ENCODE results near the gene CDC25C. TPM values are rescaled to one million over a fixed set of nuclear protein-coding genes. Genes with fewer than 3 reads are reported as not detected.

Gene CDC25C
- total RNA-seq, 2 donors from 2014 or later: 14.8 to 30.6 TPM

GRCh38 chr5:138303372-138303771, 28.2 kb downstream of the CDC25C start:
- H3K36me3 ChIP-seq (ENCODE audit: control insufficient read depth, insufficient read depth, low read length): no peaks in the 10 kb centered on the region

GRCh38 chr5:138289296-138289695, 42.3 kb downstream of the CDC25C start:
- H3K4me3 Mint-ChIP-seq: no peak overlapping the region
- H3K9ac ChIP-seq (ENCODE audit: extremely low read depth, low read length, poor library complexity, severe bottlenecking): no peak overlapping the region

More at GRCh38 chr5:138303372-138303771, 28.2 kb downstream of the CDC25C start:
- DNase-seq: no peak
- 77 to 86% methylated on average over 5 to 6 of the region's 6 CpGs for WGBS, 2 experiments (ENCODE audit: insufficient coverage in 1 of 2, insufficient read length in 1 of 2)
- H3K27me3 Mint-ChIP-seq (ENCODE audit: insufficient read depth): no peaks in the 10 kb centered on the region
- no peak overlapping the region for H3K27ac Mint-ChIP-seq
- H3K4me3 Mint-ChIP-seq: no peak overlapping the region
- no peak overlapping the region for H3K4me3 ChIP-seq (ENCODE audit: low read length)
- no peak overlapping the region for H3K9ac ChIP-seq (ENCODE audit: extremely low read depth, low read length, poor library complexity, severe bottlenecking)
- H3K36me3 Mint-ChIP-seq (ENCODE audit: low read depth): peaks cover 22% of the 10 kb centered on the region
- peaks cover 2% of the 10 kb centered on the region for H3K4me1 Mint-ChIP-seq
- H3K27ac ChIP-seq (ENCODE audit: low read depth, low read length): no peak overlapping the region
- H3K4me1 ChIP-seq (ENCODE audit: control insufficient read depth, insufficient read depth, low read length): no peaks in the 10 kb centered on the region
- TF ChIP-seq CTCF (conservative IDR thresholded peaks at IDR 0.05): no peak
- H3K9me3 Mint-ChIP-seq: peaks cover 8% of the 10 kb centered on the region
- H3K27me3 ChIP-seq (ENCODE audit: control insufficient read depth, insufficient read depth, low read length, poor library complexity, severe bottlenecking): no peaks in the 10 kb centered on the region
- no peaks in the 10 kb centered on the region for H3K9me3 ChIP-seq (ENCODE audit: control insufficient read depth, low read length)

GRCh38 chr5:138287246-138287645, 44.4 kb downstream of the CDC25C start:
- WGBS, 2 experiments (ENCODE audit: insufficient coverage in 1 of 2, insufficient read length in 1 of 2): 83 to 94% methylated on average over 1 of the region's 1 CpG
- no peaks in the 10 kb centered on the region for H3K4me1 ChIP-seq (ENCODE audit: control insufficient read depth, insufficient read depth, low read length)
- H3K9ac ChIP-seq (ENCODE audit: extremely low read depth, low read length, poor library complexity, severe bottlenecking): no peak overlapping the region
- H3K9me3 ChIP-seq (ENCODE audit: control insufficient read depth, low read length): no peaks in the 10 kb centered on the region
- Mint-ChIP-seq H3K36me3 (ENCODE audit: low read depth) (peaks cover 17% of the 10 kb centered on the region), H3K4me3 (no peak overlapping the region), H3K4me1 (no peaks in the 10 kb centered on the region), H3K27ac (peak overlapping the region; percentile 7), H3K9me3 (no peaks in the 10 kb centered on the region), H3K27me3 (ENCODE audit: insufficient read depth) (no peaks in the 10 kb centered on the region)
- H3K36me3 ChIP-seq (ENCODE audit: control insufficient read depth, insufficient read depth, low read length): peaks cover 30% of the 10 kb centered on the region
- no peak overlapping the region for H3K27ac ChIP-seq (ENCODE audit: low read depth, low read length)
- no peak overlapping the region for H3K4me3 ChIP-seq (ENCODE audit: low read length)
- DNase-seq: no peak
- TF ChIP-seq CTCF (conservative IDR thresholded peaks at IDR 0.05): no peak
- no peaks in the 10 kb centered on the region for H3K27me3 ChIP-seq (ENCODE audit: control insufficient read depth, insufficient read depth, low read length, poor library complexity, severe bottlenecking)

More at GRCh38 chr5:138289296-138289695, 42.3 kb downstream of the CDC25C start:
- Histone ChIP-seq H3K4me3 (ENCODE audit: low read length) (no peak overlapping the region), H3K27me3 (ENCODE audit: control insufficient read depth, insufficient read depth, low read length, poor library complexity, severe bottlenecking) (no peaks in the 10 kb centered on the region), H3K36me3 (ENCODE audit: control insufficient read depth, insufficient read depth, low read length) (peaks cover 27% of the 10 kb centered on the region), H3K9me3 (ENCODE audit: control insufficient read depth, low read length) (no peaks in the 10 kb centered on the region), H3K4me1 (ENCODE audit: control insufficient read depth, insufficient read depth, low read length) (no peaks in the 10 kb centered on the region), H3K27ac (ENCODE audit: low read depth, low read length) (no peak overlapping the region)
- no peaks in the 10 kb centered on the region for H3K9me3 Mint-ChIP-seq
- WGBS, 2 experiments (ENCODE audit: insufficient coverage in 1 of 2, insufficient read length in 1 of 2): 93% methylated on average over 3 of the region's 3 CpGs
- no peak for DNase-seq
- H3K27me3 Mint-ChIP-seq (ENCODE audit: insufficient read depth): no peaks in the 10 kb centered on the region
- no peak for TF ChIP-seq CTCF (conservative IDR thresholded peaks at IDR 0.05)
- H3K4me1 Mint-ChIP-seq: no peaks in the 10 kb centered on the region
- H3K27ac Mint-ChIP-seq: no peak overlapping the region
- H3K36me3 Mint-ChIP-seq (ENCODE audit: low read depth): peaks cover 15% of the 10 kb centered on the region
